ENCODE data around the gene TPM2.

Gene TPM2

DNA sequence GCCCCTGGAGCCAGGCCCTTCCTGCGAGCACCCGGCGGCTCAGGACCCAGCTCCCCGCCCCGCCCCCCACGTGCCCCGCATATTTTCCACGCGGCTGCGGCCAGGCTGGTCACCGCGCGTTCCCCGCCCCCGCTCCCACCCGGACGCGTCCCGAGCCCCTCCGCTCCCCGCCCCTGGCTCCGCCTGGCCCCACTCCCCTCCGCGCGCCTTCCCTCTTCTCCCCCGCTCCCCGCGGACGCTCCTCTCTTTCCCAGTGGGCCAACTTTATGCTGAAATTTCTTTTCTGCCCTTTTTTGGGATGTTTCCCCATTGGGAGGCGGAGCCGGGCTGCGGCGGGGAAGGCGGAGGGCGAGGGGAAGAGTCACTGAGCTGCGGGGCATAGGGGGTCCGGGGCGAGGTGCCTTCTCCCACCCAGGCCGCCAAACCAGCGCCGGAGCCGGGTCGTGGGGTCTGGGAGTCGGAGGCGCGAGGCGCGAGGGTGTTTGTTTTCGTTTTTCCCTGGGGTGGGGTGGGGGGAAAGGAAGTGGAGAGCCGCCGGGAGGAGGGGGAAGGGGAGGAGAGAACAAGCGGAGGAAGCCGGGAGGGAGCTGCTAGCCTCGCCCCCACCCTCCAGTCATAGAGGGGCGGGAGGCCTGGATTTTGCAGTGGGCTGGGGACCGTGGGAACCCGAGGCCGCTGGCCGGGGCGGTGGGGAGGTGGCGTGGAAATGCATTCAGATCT, 1.0 kb upstream of the TPM2 start:
- Histone ChIP-seq H3K4me2 (ENCODE audit: low read depth, low read length, poor library complexity, severe bottlenecking) (peak overlapping the region; percentile 38), H3F3A (ENCODE audit: insufficient read depth) (no peaks in the 10 kb centered on the region)

GRCh38 chr9:35690294-35690613, 529 bp upstream of the TPM2 start:
- Histone ChIP-seq H4K20me1 (ENCODE audit: low read depth, low read length) (no peaks in the 10 kb centered on the region), H3K9me3 (ENCODE audit: insufficient read depth, low read length) (no peaks in the 10 kb centered on the region), H3K79me2 (ENCODE audit: insufficient read depth, low read length) (no peaks in the 10 kb centered on the region), H3K36me3 (ENCODE audit: low read length) (no peaks in the 10 kb centered on the region), H2AFZ (ENCODE audit: low read depth, low read length, severe bottlenecking) (no peak overlapping the region), H3K27ac (ENCODE audit: low read depth, low read length) (no peak overlapping the region), H3K9me2 (replicated peaks; ENCODE audit: insufficient read depth, low read length) (no peaks in the 10 kb centered on the region), H3K9ac (ENCODE audit: low read length) (peak overlapping the region; percentile 18; the same call in 1 of the 2 replicates), H3K27me3 (ENCODE audit: low read length) (no peaks in the 10 kb centered on the region), H3K4me3 (ENCODE audit: insufficient read depth, low read length, poor library complexity, severe bottlenecking) (peak overlapping the region; percentile 16), H3K4me2 (ENCODE audit: low read depth, low read length, poor library complexity, severe bottlenecking) (peak overlapping the region; percentile 38), H3F3A (ENCODE audit: insufficient read depth) (no peaks in the 10 kb centered on the region)
- TF ChIP-seq EZH2phosphoT487 (conservative IDR thresholded peaks at IDR 0.05; ENCODE audit: low read length) (no peak), CTCF (IDR thresholded peaks at IDR 0.05; ENCODE audit: insufficient read depth, low read length, poor library complexity, severe bottlenecking) (no peak)

More for the DNA sequence above, 1.0 kb upstream of the TPM2 start:
- Histone ChIP-seq H3K27ac (ENCODE audit: low read depth, low read length) (no peak overlapping the region), H3K9me3 (ENCODE audit: insufficient read depth, low read length) (no peaks in the 10 kb centered on the region), H2AFZ (ENCODE audit: low read depth, low read length, severe bottlenecking) (peak overlapping the region; percentile 60), H3K27me3 (ENCODE audit: low read length) (no peaks in the 10 kb centered on the region), H3K36me3 (ENCODE audit: low read length) (no peaks in the 10 kb centered on the region), H3K9ac (ENCODE audit: low read length) (peak overlapping the region; percentile 18; the same call in 1 of the 2 replicates), H3K79me2 (ENCODE audit: insufficient read depth, low read length) (no peaks in the 10 kb centered on the region), H3K9me2 (replicated peaks; ENCODE audit: insufficient read depth, low read length) (no peaks in the 10 kb centered on the region), H3K4me3 (ENCODE audit: insufficient read depth, low read length, poor library complexity, severe bottlenecking) (peak overlapping the region; percentile 16), H4K20me1 (ENCODE audit: low read depth, low read length) (no peaks in the 10 kb centered on the region)
- TF ChIP-seq CTCF (IDR thresholded peaks at IDR 0.05; ENCODE audit: insufficient read depth, low read length, poor library complexity, severe bottlenecking) (no peak), EZH2phosphoT487 (conservative IDR thresholded peaks at IDR 0.05; ENCODE audit: low read length) (no peak)

DNA sequence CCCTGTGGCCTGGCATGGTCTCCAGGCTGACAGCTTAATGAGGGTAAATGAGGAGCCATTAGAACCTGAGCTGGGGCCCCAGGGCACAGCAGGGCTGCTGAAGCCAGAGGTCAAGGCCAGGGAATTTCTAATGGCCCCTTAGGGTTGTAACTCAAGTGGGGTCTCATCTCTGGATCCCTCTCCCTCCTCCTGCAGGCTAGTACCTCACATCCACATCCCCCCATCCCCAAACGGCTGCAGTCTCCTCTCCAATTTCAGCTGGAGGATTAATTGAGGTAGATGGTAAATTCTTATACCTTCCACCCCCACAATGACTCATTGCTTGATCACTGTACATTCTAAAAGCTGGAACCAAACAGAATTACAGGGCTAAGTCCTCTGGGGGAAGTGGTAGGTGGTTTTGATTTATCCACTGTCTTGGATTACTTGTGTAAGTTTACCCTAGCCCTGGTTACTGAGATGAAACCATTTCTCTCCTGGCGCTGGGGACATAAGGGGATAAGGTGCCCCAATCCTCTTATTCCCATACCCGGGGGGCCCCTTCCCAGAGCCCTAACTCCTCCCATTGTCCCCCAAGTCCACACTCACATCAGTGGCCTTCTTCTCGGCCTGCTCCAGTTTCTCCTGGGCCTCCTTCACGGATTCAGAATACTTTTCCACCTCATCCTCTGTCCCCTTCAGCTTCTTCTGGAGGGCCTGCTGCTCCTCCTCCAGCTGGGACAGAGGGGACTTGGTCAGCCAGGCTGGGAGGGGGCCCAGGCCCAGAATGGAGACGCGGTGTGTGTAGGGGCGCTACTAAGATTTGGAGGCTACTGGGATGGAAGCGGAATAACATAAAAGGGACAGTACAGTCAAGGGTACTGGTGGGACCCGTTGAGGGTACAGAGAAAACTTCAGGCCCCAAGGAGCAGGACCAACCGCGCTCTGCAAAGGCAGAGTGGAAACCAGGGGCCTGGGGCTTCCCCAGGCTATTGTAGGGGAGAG, 875 bp downstream of the TPM2 start:
- Histone ChIP-seq H3K79me2 (ENCODE audit: insufficient read depth, low read length) (no peaks in the 10 kb centered on the region), H3K36me3 (ENCODE audit: low read length) (no peaks in the 10 kb centered on the region), H3K4me3 (ENCODE audit: insufficient read depth, low read length, poor library complexity, severe bottlenecking) (no peak overlapping the region), H3K4me2 (ENCODE audit: low read depth, low read length, poor library complexity, severe bottlenecking) (no peak overlapping the region), H4K20me1 (ENCODE audit: low read depth, low read length) (no peaks in the 10 kb centered on the region), H3F3A (ENCODE audit: insufficient read depth) (no peaks in the 10 kb centered on the region), H2AFZ (ENCODE audit: low read depth, low read length, severe bottlenecking) (no peak overlapping the region), H3K27ac (ENCODE audit: low read depth, low read length) (no peak overlapping the region), H3K9me2 (replicated peaks; ENCODE audit: insufficient read depth, low read length) (no peaks in the 10 kb centered on the region), H3K27me3 (ENCODE audit: low read length) (no peaks in the 10 kb centered on the region), H3K9me3 (ENCODE audit: insufficient read depth, low read length) (no peaks in the 10 kb centered on the region), H3K9ac (ENCODE audit: low read length) (no peak overlapping the region)
- TF ChIP-seq CTCF (IDR thresholded peaks at IDR 0.05; ENCODE audit: insufficient read depth, low read length, poor library complexity, severe bottlenecking), result no peak
- TF ChIP-seq EZH2phosphoT487 (conservative IDR thresholded peaks at IDR 0.05; ENCODE audit: low read length), result no peak
